ENCODE data around the gene TPST2.

Gene TPST2

DNA sequence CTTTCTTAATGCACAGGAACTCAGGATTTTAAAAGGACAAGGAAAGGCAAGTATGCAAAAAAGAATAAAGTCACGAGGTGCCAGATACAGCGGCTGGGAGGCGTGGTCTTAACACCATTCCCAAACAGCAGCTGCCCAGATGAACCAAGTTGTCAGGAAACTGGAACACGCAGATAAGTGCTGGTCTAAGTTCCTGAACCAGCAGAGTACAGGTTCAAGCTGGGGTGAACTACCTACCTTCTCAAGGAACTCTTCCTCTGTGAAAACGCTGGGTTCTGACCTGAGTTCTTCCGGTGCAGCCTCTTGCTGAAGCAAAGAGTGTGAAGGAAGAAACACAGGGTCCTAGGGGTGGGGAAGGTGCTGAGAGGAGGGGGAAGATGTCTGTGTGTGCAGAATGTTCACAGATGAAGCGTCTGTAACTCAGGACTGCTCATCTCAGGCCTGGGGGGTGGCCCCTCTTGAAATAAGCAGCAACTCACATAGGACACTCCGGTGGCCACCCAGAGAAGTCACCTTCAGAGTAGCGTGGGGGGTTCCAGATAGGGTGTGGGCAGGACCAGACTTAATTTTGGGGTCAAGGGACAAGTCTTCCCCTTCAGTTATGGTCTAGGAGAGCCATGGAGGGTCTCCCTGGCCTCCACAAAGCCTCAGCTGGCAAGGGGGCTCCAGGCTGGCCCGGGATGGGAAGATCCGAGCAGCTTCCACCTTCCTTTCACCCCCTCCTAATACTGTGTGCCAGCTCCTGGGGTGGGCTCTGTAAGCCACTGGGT, 3.2 kb downstream of the TPST2 start:
- Histone ChIP-seq H3K79me2 (no peaks in the 10 kb centered on the region), H3K27ac (no peak overlapping the region), H3K9ac (no peak overlapping the region), H2AFZ (no peak overlapping the region), H3K4me3 (ENCODE audit: low read depth, low read length) (no peak overlapping the region), H3K27me3 (ENCODE audit: control insufficient read depth, insufficient read depth, low read length) (no peaks in the 10 kb centered on the region), H3K36me3 (ENCODE audit: control insufficient read depth, insufficient read depth, low read length) (no peaks in the 10 kb centered on the region), H3K4me1 (no peaks in the 10 kb centered on the region), H3K9me3 (ENCODE audit: control insufficient read depth, low read length) (no peaks in the 10 kb centered on the region), H3K4me2 (ENCODE audit: low read length) (no peak overlapping the region)
- TF ChIP-seq, protein P1, sequence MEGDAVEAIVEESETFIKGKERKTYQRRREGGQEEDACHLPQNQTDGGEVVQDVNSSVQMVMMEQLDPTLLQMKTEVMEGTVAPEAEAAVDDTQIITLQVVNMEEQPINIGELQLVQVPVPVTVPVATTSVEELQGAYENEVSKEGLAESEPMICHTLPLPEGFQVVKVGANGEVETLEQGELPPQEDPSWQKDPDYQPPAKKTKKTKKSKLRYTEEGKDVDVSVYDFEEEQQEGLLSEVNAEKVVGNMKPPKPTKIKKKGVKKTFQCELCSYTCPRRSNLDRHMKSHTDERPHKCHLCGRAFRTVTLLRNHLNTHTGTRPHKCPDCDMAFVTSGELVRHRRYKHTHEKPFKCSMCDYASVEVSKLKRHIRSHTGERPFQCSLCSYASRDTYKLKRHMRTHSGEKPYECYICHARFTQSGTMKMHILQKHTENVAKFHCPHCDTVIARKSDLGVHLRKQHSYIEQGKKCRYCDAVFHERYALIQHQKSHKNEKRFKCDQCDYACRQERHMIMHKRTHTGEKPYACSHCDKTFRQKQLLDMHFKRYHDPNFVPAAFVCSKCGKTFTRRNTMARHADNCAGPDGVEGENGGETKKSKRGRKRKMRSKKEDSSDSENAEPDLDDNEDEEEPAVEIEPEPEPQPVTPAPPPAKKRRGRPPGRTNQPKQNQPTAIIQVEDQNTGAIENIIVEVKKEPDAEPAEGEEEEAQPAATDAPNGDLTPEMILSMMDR (IDR thresholded peaks at IDR 0.05) = no peak

DNA sequence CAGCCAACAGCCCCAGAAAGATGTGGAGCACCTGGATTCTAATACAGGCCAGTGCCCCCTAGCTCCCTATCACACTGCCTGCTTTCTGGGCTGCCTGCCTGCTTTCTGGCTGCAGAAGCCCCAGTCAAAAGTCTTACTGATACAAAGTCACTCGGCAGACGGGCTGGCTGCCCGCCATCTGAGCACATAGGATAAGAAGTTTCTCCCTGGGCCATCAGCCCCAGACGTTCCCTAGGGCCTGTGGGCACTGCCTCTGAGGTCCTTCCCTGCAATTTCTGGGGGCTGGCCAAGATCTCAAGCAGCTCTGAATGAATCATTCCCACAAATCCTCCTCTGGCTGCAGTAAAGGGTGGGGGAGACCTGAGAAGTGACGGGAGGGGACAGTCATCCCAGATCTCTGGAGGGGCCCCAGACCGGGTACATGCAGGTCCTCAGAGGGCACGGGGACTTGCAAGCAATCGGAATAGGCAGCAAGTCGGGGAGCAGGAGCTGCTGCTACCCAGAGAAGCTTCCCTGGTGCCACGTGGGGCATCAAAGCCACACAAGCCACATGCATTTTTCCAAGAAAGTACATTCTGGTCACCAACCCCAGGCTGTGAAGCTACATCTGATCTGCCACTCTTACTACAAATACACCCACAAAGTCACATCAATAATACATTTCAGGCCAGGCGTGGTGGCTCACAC, 4.7 kb downstream of the TPST2 start:
- no peak overlapping the region for H3K4me3 ChIP-seq (ENCODE audit: low read depth, low read length)
- H3K9me3 ChIP-seq (ENCODE audit: control insufficient read depth, low read length) = no peaks in the 10 kb centered on the region
- no peak overlapping the region for H3K27ac ChIP-seq
- H3K4me1 ChIP-seq = no peaks in the 10 kb centered on the region
- H3K4me2 ChIP-seq (ENCODE audit: low read length) = no peak overlapping the region
- no peak overlapping the region for H3K9ac ChIP-seq
- no peaks in the 10 kb centered on the region for H3K36me3 ChIP-seq (ENCODE audit: control insufficient read depth, insufficient read depth, low read length)
- TF ChIP-seq, protein P1 (IDR thresholded peaks at IDR 0.05) = no peak
- H3K27me3 ChIP-seq (ENCODE audit: control insufficient read depth, insufficient read depth, low read length) = no peaks in the 10 kb centered on the region
- H3K79me2 ChIP-seq = no peaks in the 10 kb centered on the region
- no peak overlapping the region for H2AFZ ChIP-seq

DNA sequence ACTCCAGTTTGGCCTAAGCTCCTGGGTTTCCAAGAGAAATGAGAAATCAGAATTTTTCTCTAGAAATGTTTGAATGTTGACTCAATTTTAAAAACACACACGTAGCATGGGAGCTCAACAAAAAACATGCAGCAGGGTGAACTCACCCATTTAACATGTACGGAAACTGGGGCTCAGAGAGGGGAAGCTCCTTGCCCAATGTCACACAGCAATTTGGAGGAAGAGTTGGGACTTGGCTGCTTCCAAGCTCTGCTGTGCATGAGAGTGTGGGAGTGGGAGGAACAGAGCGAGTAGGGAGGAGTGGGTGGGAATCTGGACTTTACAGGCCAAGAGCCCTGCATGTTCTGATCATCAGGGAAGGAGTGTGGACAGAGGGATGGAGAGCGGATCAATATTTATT, 5.9 kb downstream of the TPST2 start:
- Histone ChIP-seq H3K9me3 (ENCODE audit: control insufficient read depth, low read length) (no peaks in the 10 kb centered on the region), H3K9ac (no peak overlapping the region), H3K36me3 (ENCODE audit: control insufficient read depth, insufficient read depth, low read length) (no peaks in the 10 kb centered on the region), H2AFZ (no peak overlapping the region), H3K27me3 (ENCODE audit: control insufficient read depth, insufficient read depth, low read length) (no peaks in the 10 kb centered on the region), H3K4me1 (no peaks in the 10 kb centered on the region), H3K27ac (no peak overlapping the region), H3K79me2 (no peaks in the 10 kb centered on the region), H3K4me2 (ENCODE audit: low read length) (no peak overlapping the region), H3K4me3 (ENCODE audit: low read depth, low read length) (no peak overlapping the region)
- TF ChIP-seq, protein P1 (IDR thresholded peaks at IDR 0.05) = no peak

DNA sequence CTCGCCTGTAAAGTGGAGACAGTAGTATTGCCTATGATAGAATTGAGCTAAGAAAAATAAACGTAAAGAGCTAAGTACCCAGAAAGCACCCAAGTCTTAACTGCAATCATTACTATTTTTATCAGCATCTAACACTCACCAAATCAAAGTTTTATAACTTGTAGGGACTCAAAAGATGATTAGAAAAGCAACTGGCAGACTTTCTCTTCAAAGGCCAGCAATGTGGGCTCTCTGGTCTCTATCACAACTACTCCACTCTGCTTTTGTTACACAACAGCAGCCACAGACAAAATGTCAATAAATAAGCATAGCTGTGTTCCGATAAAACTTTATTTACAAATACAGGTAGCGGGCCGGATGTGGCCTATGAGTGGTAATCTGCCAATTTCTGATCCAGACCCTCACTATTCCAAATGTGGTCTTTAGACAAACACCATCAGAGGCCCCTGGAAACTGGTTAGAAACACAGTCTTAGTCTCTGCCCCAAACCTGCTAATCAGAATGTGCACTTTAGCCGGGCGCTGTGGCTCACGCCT, 8.2 kb downstream of the TPST2 start:
- H3K4me3 ChIP-seq (ENCODE audit: low read depth, low read length) = no peak overlapping the region
- H3K4me1 ChIP-seq = no peaks in the 10 kb centered on the region
- no peak overlapping the region for H3K4me2 ChIP-seq (ENCODE audit: low read length)
- no peaks in the 10 kb centered on the region for H3K9me3 ChIP-seq (ENCODE audit: control insufficient read depth, low read length)
- H3K36me3 ChIP-seq (ENCODE audit: control insufficient read depth, insufficient read depth, low read length) = no peaks in the 10 kb centered on the region
- no peaks in the 10 kb centered on the region for H3K79me2 ChIP-seq
- H2AFZ ChIP-seq = no peak overlapping the region
- no peak overlapping the region for H3K27ac ChIP-seq
- no peak overlapping the region for H3K9ac ChIP-seq
- TF ChIP-seq, protein P1 (IDR thresholded peaks at IDR 0.05) = no peak
- no peaks in the 10 kb centered on the region for H3K27me3 ChIP-seq (ENCODE audit: control insufficient read depth, insufficient read depth, low read length)

Measured in parathyroid adenoma (tissue), 2 donors.